Suppressor macrophage (primary cell): ENCODE measurements around the gene RNU7-1.
"Not testable (repeated sequence)": the region's sequence is repeated elsewhere in the genome, so short reads cannot be mapped to it uniquely, and the experiment has no call there.

Experiments used
- DNase-seq, 4 experiments: peaks; one replicate each; pipeline ENCODE4 v3.0.0-alpha.2; 2020 to 2022
- total RNA-seq, 17 experiments: gene quantifications; one replicate each; lab custom pipeline; 2026; ENCODE audit warnings: mixed read lengths in 6 of 17, inconsistent platforms in 3 of 17; lab: John Stamatoyannopoulos, UW

Gene RNU7-1
- total RNA-seq: 0 reads per million in 17 experiments

GRCh38 chr12:6943722-6944380 is at the start of gene RNU7-1, which contains the start of gene C12orf57:
TSS of gene RNU7-1 (plus strand) at chr12:6943816.
TSS of gene C12orf57 (plus strand) at chr12:6944022. CDS start at chr12:6944122, 100 bp downstream.
- DNase-seq: peak; percentile 88 to 94 (median 88)

GRCh38 chr12:6894321-6894720 is 49.3 kb upstream of the RNU7-1 start:
- DNase-seq: peak; percentile 34 to 70 (median 60)

GRCh38 chr12:6896846-6897435 is 46.7 kb upstream of the RNU7-1 start:
- no peak for DNase-seq

GRCh38 chr12:6899427-6899826 is 44.2 kb upstream of the RNU7-1 start:
- peak in 1 of 4 experiments; percentile 36 for DNase-seq

- peak; percentile 81 to 88 (median 88) for DNase-seq
These were observed 43.6 kb upstream of the RNU7-1 start for GRCh38 chr12:6899837-6900519.

GRCh38 chr12:6902448-6902847 is 41.2 kb upstream of the RNU7-1 start:
- DNase-seq: no peak

GRCh38 chr12:6903722-6904121 is 39.9 kb upstream of the RNU7-1 start:
- DNase-seq: no peak

GRCh38 chr12:6904280-6905276 is 39.0 kb upstream of the RNU7-1 start, which contains the start of gene LRRC23:
TSS of gene LRRC23 (plus strand) at chr12:6904822. CDS start at chr12:6905634, 812 bp downstream.
- DNase-seq: peak; percentile 95 to 98 (median 96)

GRCh38 chr12:6905414-6906040 is 38.1 kb upstream of the RNU7-1 start:
- DNase-seq: no peak

GRCh38 chr12:6908141-6908540 is 35.5 kb upstream of the RNU7-1 start:
- DNase-seq: not testable (repeated sequence)

- no peak for DNase-seq
These were observed 34.0 kb upstream of the RNU7-1 start for GRCh38 chr12:6909421-6910145.

- DNase-seq: no peak
These were observed 31.3 kb upstream of the RNU7-1 start for GRCh38 chr12:6912164-6912935.

GRCh38 chr12:6914246-6914946 is 29.2 kb upstream of the RNU7-1 start, which contains the start of gene ENO2:
TSS of gene ENO2 (plus strand) at chr12:6914580. CDS start at chr12:6915833, 1,253 bp downstream.
- peak; percentile 38 to 81 (median 65) for DNase-seq

GRCh38 chr12:6914947-6915788 is 28.4 kb upstream of the RNU7-1 start:
- DNase-seq: no peak

- DNase-seq: no peak
These were observed 27.8 kb upstream of the RNU7-1 start for GRCh38 chr12:6915789-6916285.

GRCh38 chr12:6916426-6917200 is 27.0 kb upstream of the RNU7-1 start:
- DNase-seq: no peak

GRCh38 chr12:6917491-6918231 is 26.0 kb upstream of the RNU7-1 start:
- DNase-seq: no peak
